Endometrial microvascular endothelial cells (primary cell): ENCODE results near the gene FER. TPM values are rescaled to one million over a fixed set of nuclear protein-coding genes. Genes with fewer than 3 reads are reported as not detected.
"Not testable (repeated sequence)": the region's sequence is repeated elsewhere in the genome, so short reads cannot be mapped to it uniquely, and the experiment has no call there.

Experiments
- in situ Hi-C: cut with HindIII; loops from 2 replicates; pipeline ENCODE4 v1.10.0; 2017; ENCODE audit warnings: low sequenced_read_pairs, low pct_unique_long_range_greater_than_20kb; ENCODE audit errors: inconsistent ontology term
- total RNA-seq: library from RNA; depleted of rRNA; stranded (reverse); fragments of >200 nt; gene quantifications from one replicate; pipeline ENCODE4 v1.2.3, GENCODE V29; 2015; ENCODE audit errors: inconsistent ontology term

FER gene
- 21.9 TPM for total RNA-seq

- in situ Hi-C loops, result no loop called here
These were observed at the start of gene FER for GRCh38 chr5:108747774-108748400. TSS of gene FER (plus strand) at chr5:108747897. CDS start at chr5:108798183, 50,286 bp downstream.

- in situ Hi-C loops, result not testable (repeated sequence)
These were observed 47.3 kb upstream of the FER start for GRCh38 chr5:108700388-108700787.

GRCh38 chr5:108700930-108701329, 46.8 kb upstream of the FER start:
- in situ Hi-C loops, result no loop called here

- in situ Hi-C loops, result no loop called here
These were observed 45.2 kb upstream of the FER start for GRCh38 chr5:108702546-108702945.

GRCh38 chr5:108703313-108703712, 44.4 kb upstream of the FER start:
- in situ Hi-C loops, result no loop called here

GRCh38 chr5:108707141-108707540, 40.6 kb upstream of the FER start:
- in situ Hi-C loops, result no loop called here

- in situ Hi-C loops, result no loop called here
These were observed 35.8 kb upstream of the FER start for GRCh38 chr5:108711898-108712297.

- in situ Hi-C loops, result no loop called here
These were observed 32.3 kb upstream of the FER start for GRCh38 chr5:108715408-108715807.

- in situ Hi-C loops, result no loop called here
These were observed 27.3 kb upstream of the FER start for GRCh38 chr5:108720391-108720790.

- in situ Hi-C loops, result no loop called here
These were observed 21.1 kb upstream of the FER start for GRCh38 chr5:108726446-108727235.

GRCh38 chr5:108727236-108727650, 20.5 kb upstream of the FER start:
- in situ Hi-C loops, result no loop called here

- in situ Hi-C loops, result no loop called here
These were observed 19.8 kb upstream of the FER start for GRCh38 chr5:108727651-108728565.

- in situ Hi-C loops, result no loop called here
These were observed 19.0 kb upstream of the FER start for GRCh38 chr5:108728566-108729241.

- in situ Hi-C loops, result no loop called here
These were observed 18.5 kb upstream of the FER start for GRCh38 chr5:108729242-108729615.

- in situ Hi-C loops, result no loop called here
These were observed 16.9 kb upstream of the FER start for GRCh38 chr5:108730617-108731340.

GRCh38 chr5:108735790-108736189, 11.9 kb upstream of the FER start:
- in situ Hi-C loops, result no loop called here

- in situ Hi-C loops, result no loop called here
These were observed 10.8 kb upstream of the FER start for GRCh38 chr5:108736855-108737254.

GRCh38 chr5:108739376-108739775, 8.3 kb upstream of the FER start:
- in situ Hi-C loops, result no loop called here
